Tibial artery (tissue), 4 donors: Measurements from ENCODE around the gene NPBWR2.

Source experiments
- DNase-seq, 2 donors: peaks; one replicate each; pipeline ENCODE4 v3.0.0-alpha.2; 2019
- H3K27ac ChIP-seq, 2 donors: fragments of 200-600 bp; sonication (generic) in 1 of 2; 1 replicate in 1 of 2; 2 replicates in 1 of 2; pipeline ENCODE4 v1.5.1; 2018 to 2019; ENCODE audit warnings: mild to moderate bottlenecking in 1 of 2
- H3K27me3 ChIP-seq, 2 donors: fragments of 200-600 bp; sonication (generic) in 1 of 2; one replicate each; pipeline versions ENCODE4 v1.5.1 to v1.6.0; 2016 to 2019
- H3K36me3 ChIP-seq, 3 donors: fragments of 200-600 bp; sonication (generic) in 2 of 3; one replicate each; pipeline ENCODE4 v1.5.1; 2016 to 2019; ENCODE audit warnings: mild to moderate bottlenecking in 2 of 3
- H3K4me1 ChIP-seq, 4 donors: fragments of 200-600 bp; sonication (generic) in 2 of 4; 1 replicate in 3 of 4; 2 replicates in 1 of 4; pipeline ENCODE4 v1.5.1; 2016 to 2019
- H3K4me3 ChIP-seq, 2 donors: fragments of 200-600 bp; sonication (generic) in 1 of 2; 1 replicate in 1 of 2; 2 replicates in 1 of 2; pipeline ENCODE4 v1.5.1; 2018 to 2019; ENCODE audit warnings: mild to moderate bottlenecking in 2 of 2
- H3K9me3 ChIP-seq, 3 donors: fragments of 200-600 bp; sonication (generic) in 1 of 3; one replicate each; pipeline ENCODE4 v1.5.1; 2016 to 2019
- intact Hi-C: fragments of 100-400 bp; cut with DNase I; formaldehyde crosslinking; loops from one replicate; pipeline ENCODE4 v1.15.0; 2023; ENCODE audit warnings: low total_unique reads
- TF ChIP-seq, protein P1 (sequence below), 2 experiments: fragments of 200-600 bp in 1 of 2; fragments of 450-650 bp in 1 of 2; IDR thresholded peaks; one replicate each; pipeline ENCODE4 v1.5.1; 2017 to 2019; ENCODE audit warnings: antibody characterized with exemption in 2 of 2, mild to moderate bottlenecking in 1 of 2, moderate library complexity in 1 of 2

NPBWR2 gene

DNA sequence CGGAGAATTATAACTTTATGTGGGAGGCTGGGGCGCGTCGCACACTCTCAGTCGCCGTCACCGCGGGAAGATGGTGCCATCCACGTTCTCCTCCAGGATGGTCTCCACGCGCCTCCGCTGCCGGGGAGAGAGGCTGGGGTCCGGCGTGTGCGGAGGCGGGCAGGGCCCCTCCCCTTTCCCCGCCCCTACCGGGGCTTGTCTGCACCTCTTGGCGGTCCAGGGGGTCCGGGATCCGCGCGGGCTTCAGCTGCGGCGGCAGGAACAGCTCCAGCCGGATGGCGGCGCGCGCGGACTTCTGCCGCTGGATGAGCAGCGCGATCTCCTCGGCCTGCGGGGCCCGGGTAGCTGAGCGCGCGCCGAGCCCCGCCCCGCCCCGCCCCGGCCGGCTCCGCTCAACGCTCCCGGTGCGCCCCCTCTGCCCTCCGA, 24.0 kb downstream of the NPBWR2 start:
- TF ChIP-seq, protein P1, sequence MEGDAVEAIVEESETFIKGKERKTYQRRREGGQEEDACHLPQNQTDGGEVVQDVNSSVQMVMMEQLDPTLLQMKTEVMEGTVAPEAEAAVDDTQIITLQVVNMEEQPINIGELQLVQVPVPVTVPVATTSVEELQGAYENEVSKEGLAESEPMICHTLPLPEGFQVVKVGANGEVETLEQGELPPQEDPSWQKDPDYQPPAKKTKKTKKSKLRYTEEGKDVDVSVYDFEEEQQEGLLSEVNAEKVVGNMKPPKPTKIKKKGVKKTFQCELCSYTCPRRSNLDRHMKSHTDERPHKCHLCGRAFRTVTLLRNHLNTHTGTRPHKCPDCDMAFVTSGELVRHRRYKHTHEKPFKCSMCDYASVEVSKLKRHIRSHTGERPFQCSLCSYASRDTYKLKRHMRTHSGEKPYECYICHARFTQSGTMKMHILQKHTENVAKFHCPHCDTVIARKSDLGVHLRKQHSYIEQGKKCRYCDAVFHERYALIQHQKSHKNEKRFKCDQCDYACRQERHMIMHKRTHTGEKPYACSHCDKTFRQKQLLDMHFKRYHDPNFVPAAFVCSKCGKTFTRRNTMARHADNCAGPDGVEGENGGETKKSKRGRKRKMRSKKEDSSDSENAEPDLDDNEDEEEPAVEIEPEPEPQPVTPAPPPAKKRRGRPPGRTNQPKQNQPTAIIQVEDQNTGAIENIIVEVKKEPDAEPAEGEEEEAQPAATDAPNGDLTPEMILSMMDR (IDR thresholded peaks at IDR 0.05), result peak; percentile 41 to 48
- intact Hi-C loops, result no loop called here
- Histone ChIP-seq H3K9me3 (no peaks in the 10 kb centered on the region), H3K27ac (no peak overlapping the region), H3K4me3 (peak overlapping the region; percentile 46 to 57), H3K36me3 (no peaks in the 10 kb centered on the region), H3K4me1 (peaks cover 0 to 47% (median 25%) of the 10 kb centered on the region in 4 donors), H3K27me3 (peaks cover 3 to 38% of the 10 kb centered on the region in 2 donors)
- DNase-seq, result no peak

DNA sequence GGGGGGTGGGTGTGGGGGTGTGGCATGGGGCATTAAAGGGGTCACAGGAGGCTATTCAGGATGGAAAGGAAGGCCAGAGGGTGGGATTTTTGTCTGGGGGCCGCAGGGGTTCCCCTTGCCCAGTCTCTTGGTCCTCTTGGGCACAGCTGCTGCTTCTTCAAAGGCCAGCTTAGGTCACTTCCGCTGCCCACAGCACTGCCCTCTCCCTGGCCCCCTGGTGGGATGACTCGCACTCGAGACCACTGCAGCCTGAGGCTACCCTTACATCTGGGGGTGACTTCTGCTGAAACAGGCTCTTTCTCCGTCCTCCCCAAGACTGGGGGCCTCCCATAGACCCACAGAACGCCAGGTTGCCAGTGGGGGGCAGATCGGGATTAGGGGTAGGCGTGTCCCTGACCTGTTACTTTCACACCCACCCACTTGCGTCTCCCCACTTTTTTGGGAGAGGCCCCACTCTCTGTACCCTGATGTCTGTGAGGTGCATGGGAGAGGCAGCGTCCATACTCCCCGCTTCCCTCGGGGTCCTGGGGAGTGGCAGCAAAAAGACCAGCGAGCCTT, 24.5 kb downstream of the NPBWR2 start:
- Histone ChIP-seq H3K27ac (no peak overlapping the region), H3K36me3 (no peaks in the 10 kb centered on the region), H3K9me3 (no peaks in the 10 kb centered on the region), H3K4me3 (peak overlapping the region; percentile 46 to 57), H3K27me3 (peaks cover 3 to 33% of the 10 kb centered on the region in 2 donors), H3K4me1 (peaks cover 0 to 52% (median 29%) of the 10 kb centered on the region in 4 donors)
- DNase-seq, result no peak
- TF ChIP-seq, protein P1 (IDR thresholded peaks at IDR 0.05), result no peak
- intact Hi-C loops, result no loop called here

DNA sequence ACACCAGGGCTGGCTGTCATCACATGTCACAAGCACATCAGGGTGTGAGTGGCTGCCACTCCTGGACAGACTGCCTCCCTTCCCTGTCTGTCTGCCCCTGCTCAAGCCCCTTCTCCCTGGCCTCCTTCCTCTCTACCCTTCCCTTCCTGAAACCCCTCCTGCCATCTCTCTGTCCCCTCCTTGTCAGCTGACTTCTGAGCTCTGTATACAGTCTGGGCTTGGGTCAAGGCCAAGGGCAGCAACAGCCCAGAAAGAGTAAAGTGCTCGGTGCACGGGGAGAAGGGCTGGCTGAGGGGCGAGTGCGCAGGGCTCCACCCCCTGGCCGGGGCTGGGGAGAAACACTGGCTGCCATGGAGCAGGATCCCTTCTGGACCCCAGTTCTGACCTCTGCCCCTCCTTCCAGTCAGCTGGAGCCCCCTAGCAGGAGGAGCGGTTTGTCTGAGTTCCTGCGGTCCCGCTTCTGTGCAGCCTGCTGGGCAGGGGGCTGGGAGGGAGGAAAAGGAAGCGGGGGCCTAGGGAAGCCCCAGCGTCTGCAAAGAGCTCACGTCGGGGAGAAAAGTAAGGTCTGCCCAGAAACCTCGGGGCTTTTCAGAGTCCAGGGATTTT, 25.1 kb downstream of the NPBWR2 start:
- Histone ChIP-seq H3K4me1 (peaks cover 0 to 59% (median 36%) of the 10 kb centered on the region in 4 donors), H3K27me3 (peaks cover 3 to 29% of the 10 kb centered on the region in 2 donors), H3K9me3 (no peaks in the 10 kb centered on the region), H3K36me3 (no peaks in the 10 kb centered on the region), H3K4me3 (no peak overlapping the region), H3K27ac (no peak overlapping the region)
- DNase-seq, result no peak
- TF ChIP-seq, protein P1 (IDR thresholded peaks at IDR 0.05), result no peak
- intact Hi-C loops, result no loop called here

DNA sequence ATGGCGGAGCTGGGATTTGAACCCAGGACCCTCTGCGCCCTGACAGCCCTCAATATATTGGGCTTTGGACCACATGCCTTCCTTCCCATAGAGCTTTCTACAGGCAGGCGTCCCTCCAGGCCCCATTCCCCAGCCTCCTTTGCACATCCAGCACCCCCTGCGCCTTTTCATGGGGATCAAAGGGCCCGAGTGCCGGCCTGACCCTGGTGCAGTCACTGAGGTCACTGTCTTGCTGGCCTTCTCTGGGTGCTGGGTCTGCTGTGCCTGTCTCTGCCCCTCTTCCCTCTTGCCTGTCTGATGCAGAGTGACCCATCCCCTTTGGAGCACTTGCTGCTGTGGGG, 25.8 kb downstream of the NPBWR2 start:
- intact Hi-C loops, result no loop called here
- Histone ChIP-seq H3K4me3 (no peak overlapping the region), H3K27me3 (peaks cover 3 to 26% of the 10 kb centered on the region in 2 donors), H3K4me1 (peaks cover 0 to 63% (median 38%) of the 10 kb centered on the region in 4 donors), H3K36me3 (no peaks in the 10 kb centered on the region), H3K9me3 (no peaks in the 10 kb centered on the region), H3K27ac (no peak overlapping the region)
- no peak for DNase-seq
- TF ChIP-seq, protein P1 (IDR thresholded peaks at IDR 0.05), result no peak

DNA sequence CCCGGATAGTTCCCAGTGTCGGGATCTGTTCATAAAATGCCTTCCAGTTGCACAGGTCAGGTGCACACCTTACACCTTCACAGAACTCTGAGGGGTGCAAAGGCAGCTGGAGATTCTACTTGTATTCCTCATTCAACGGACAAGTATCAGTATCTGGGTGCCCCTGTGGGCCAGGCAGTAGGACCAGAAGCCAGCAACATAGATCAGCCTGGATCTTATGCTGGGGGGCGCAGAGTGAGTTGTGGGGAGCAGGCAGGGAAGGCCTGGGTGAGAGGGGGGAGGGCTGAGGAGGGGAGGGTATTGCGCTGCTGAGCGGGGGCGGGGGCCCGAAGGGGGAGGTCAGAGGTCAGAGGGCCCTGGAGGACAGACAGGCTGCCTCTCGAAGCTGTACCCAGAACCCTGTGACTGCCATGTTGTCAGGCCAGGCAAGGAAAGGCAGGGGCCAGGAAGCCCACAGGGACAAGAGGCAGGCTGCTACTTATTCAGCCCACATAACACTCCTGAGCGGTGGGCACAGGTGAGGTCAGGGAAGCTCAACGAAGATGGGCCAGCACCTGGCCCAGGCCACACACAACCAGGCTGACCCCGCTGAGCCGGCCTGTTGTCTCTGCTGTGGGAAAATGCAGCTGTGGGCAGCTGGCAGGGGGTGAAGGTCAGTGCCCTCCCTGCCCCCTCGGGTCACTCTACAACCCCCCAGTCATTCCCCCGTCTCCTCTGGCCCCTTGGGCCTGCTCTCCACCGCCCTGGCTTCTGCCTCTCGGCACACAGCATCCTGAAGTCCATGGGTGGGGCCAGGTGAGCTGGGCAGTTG, 26.3 kb downstream of the NPBWR2 start:
- Histone ChIP-seq H3K36me3 (no peaks in the 10 kb centered on the region), H3K4me3 (peak overlapping the region; percentile 65 to 68), H3K4me1 (peaks cover 0 to 69% (median 38%) of the 10 kb centered on the region in 4 donors), H3K27me3 (peaks cover 3 to 23% of the 10 kb centered on the region in 2 donors), H3K9me3 (no peaks in the 10 kb centered on the region), H3K27ac (peak overlapping the region; percentile 61 to 72)
- TF ChIP-seq, protein P1 (IDR thresholded peaks at IDR 0.05), result no peak
- intact Hi-C loops, result no loop called here
- no peak for DNase-seq
